Measurements from ENCODE around the gene TMPRSS13.

TMPRSS13 gene

GRCh38 chr11:117874910-117875381, 54.3 kb downstream of the TMPRSS13 start:
- TF ChIP-seq CTCF (IDR thresholded peaks at IDR 0.05; ENCODE audit: extremely low read depth, insufficient read depth, missing control alignments): no peak
- DNase-seq (ENCODE audit: low spot score): no peak
- in situ Hi-C loops (cut with MboI; ENCODE audit: low pct_unique_long_range_greater_than_20kb, low sequenced_read_pairs, unreplicated experiment): no loop called here

GRCh38 chr11:117874253-117874909, 54.8 kb downstream of the TMPRSS13 start:
- no peak for TF ChIP-seq CTCF (IDR thresholded peaks at IDR 0.05; ENCODE audit: extremely low read depth, insufficient read depth, missing control alignments)
- DNase-seq (ENCODE audit: low spot score): no peak
- in situ Hi-C loops (cut with MboI; ENCODE audit: low pct_unique_long_range_greater_than_20kb, low sequenced_read_pairs, unreplicated experiment): no loop called here

GRCh38 chr11:117873828-117874125, 55.4 kb downstream of the TMPRSS13 start:
- no peak for DNase-seq (ENCODE audit: low spot score)
- in situ Hi-C loops (cut with MboI; ENCODE audit: low pct_unique_long_range_greater_than_20kb, low sequenced_read_pairs, unreplicated experiment): no loop called here
- TF ChIP-seq CTCF (IDR thresholded peaks at IDR 0.05; ENCODE audit: extremely low read depth, insufficient read depth, missing control alignments): no peak

DNA sequence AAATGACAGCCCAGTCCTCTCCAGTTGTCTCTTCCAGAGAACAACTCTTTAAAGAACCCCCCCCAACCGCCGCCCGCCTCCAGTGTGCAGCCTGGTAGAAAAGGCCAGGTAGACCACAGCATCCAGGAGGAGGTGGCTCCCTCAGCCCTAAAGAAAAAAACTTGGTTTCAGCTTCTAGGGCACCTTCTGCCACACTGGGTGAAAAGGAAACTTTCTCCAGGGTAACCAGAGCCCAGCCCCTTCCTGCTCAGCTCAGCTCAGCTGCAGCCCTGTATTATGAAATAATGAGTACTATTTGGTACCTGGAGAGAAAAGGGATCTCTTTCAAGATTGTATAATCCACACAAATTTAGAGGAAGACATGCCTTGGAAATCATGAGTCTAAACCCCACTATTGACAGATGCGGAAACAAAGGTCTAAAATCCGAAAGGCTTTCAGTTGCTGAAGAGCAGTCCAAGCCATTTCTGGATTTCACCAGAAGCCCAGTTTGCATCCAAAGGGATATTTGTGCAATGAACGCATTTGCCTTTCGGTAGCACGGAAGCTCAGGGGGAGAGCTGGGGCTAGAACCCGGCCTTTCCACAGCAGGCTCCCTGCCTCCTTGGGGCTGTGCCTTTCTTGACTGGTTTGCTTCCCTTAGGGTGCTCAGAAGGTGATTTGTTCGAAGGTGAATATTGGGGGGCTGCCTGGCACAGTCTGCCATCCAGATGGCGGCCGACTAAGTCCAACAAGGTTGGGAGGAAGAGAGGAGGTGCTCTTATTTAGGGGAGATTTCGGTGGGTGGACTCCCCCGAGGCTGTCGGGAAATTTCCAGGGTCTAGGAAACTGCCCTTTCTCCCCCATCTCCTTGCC, 56.0 kb downstream of the TMPRSS13 start:
- in situ Hi-C loops (cut with MboI; ENCODE audit: low pct_unique_long_range_greater_than_20kb, low sequenced_read_pairs, unreplicated experiment): no loop called here
- no peak for TF ChIP-seq CTCF (IDR thresholded peaks at IDR 0.05; ENCODE audit: extremely low read depth, insufficient read depth, missing control alignments)
- no peak for DNase-seq (ENCODE audit: low spot score)

DNA sequence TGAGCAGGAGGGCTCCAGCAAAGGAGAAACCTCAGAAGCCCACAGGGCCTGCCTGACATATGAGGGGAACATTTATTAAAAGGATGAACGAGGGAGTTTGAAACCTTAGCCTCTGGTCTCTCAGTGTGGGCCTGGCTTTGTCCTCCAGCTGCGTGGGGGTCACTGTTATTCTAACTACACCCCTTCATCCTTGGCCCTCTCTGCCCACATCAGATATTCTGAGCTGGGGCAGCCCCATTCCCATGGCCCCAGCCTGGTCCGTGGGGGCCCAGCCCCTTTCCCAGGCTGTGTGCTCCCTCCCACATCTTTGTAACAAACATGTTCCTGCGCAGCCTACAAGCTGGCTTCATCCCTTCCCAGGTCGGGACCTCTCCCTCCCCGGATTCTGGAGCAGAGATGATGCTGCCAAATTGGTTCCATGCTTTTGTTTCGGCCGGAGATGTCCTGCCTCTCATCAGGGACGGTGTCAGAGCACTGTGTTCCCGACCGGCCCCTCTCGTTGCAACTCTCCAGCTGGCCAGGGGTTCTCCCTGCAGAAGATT, 56.7 kb downstream of the TMPRSS13 start:
- in situ Hi-C loops (cut with MboI; ENCODE audit: low pct_unique_long_range_greater_than_20kb, low sequenced_read_pairs, unreplicated experiment): no loop called here
- DNase-seq (ENCODE audit: low spot score): no peak
- no peak for TF ChIP-seq CTCF (IDR thresholded peaks at IDR 0.05; ENCODE audit: extremely low read depth, insufficient read depth, missing control alignments)

- in situ Hi-C loops (cut with MboI; ENCODE audit: low pct_unique_long_range_greater_than_20kb, low sequenced_read_pairs, unreplicated experiment): no loop called here
- no peak for DNase-seq (ENCODE audit: low spot score)
- no peak for TF ChIP-seq CTCF (IDR thresholded peaks at IDR 0.05; ENCODE audit: extremely low read depth, insufficient read depth, missing control alignments)
Measured at GRCh38 chr11:117871784-117872183, 57.4 kb downstream of the TMPRSS13 start.
